Mucosa of descending colon (tissue), 3 donors: Measurements from ENCODE around the gene FAM168A. TPM values are rescaled to one million over a fixed set of nuclear protein-coding genes. Genes with fewer than 3 reads are reported as not detected.

Experiments
- ATAC-seq: fragments of 200-7000 bp; cut with Tn5 transposase; one replicate; pipeline ENCODE4 v1.9.1; 2020; ENCODE audit warnings: mild to moderate bottlenecking, moderate library complexity
- DNase-seq, 3 donors: peaks; one replicate each; pipeline ENCODE4 v3.0.0-alpha.2; 2020
- H3K36me3 ChIP-seq: fragments of 200-600 bp; one replicate; pipeline ENCODE4 v1.8.0; 2021; ENCODE audit warnings: low read depth, mild to moderate bottlenecking
- H3K4me1 ChIP-seq: fragments of 200-600 bp; one replicate; pipeline ENCODE4 v1.8.0; 2021; ENCODE audit warnings: low read depth, mild to moderate bottlenecking
- H3K4me3 ChIP-seq: fragments of 200-600 bp; one replicate; pipeline ENCODE4 v1.8.0; 2021; ENCODE audit warnings: mild to moderate bottlenecking
- H3K9me3 ChIP-seq: fragments of 200-600 bp; one replicate; pipeline ENCODE4 v1.8.0; 2021; ENCODE audit warnings: mild to moderate bottlenecking
- intact Hi-C, 2 donors: fragments of 100-400 bp; cut with DNase I in 1 of 2; cut with micrococcal nuclease in 1 of 2; formaldehyde crosslinking; loops; one replicate each; pipeline versions ENCODE4 v1.11.0 to v1.11.1; 2022; cut with DNase I, micrococcal nuclease
- total RNA-seq, 3 donors: library from RNA; stranded (reverse); fragmentation: NEBNext Ultra II Directional in 2 of 3; extraction: Animal tissue kit (Norgen Biotek cat#: 25700) in 2 of 3; gene quantifications; one replicate each; pipeline versions ENCODE4 v1.2.1 to v1.2.4, GENCODE V29; 2021 to 2023
- TF ChIP-seq, protein P1 (sequence below): fragments of 200-600 bp; IDR thresholded peaks from one replicate; pipeline ENCODE4 v1.8.0; 2022; ENCODE audit warnings: antibody characterized with exemption, mild to moderate bottlenecking
- donor health status: DM: no; HTN: no; CAD: no; lungs with moderate emphysema.
- donor health status: DM: no; HTN: no; CAD: no.
- donor health status: DM: no; HTN: yes; CAD: no.

Gene FAM168A
- total RNA-seq, 3 donors from 2014 or later: 16.6 to 46.4 (median 19.9) TPM

DNA sequence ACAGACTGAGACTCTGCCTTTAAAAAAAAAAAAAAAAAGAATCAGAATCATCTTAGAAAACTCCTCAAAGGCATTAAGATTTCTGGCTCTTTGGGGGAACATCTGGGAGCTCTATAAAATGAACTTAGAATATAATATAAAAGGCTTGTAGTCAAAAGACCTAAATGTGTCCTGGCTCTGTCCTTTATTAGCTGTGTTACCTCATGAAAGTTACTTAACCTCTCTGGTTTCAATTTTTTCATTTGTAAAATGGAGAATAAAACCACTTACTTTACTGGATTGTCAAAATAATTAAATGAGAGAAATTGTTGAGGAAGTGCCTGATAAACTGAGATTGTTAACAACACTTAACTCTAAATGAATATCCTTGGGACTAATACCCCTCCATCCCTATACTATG lies 81.8 kb downstream of the FAM168A start:
- Histone ChIP-seq H3K9me3 (no peaks in the 10 kb centered on the region), H3K4me1 (no peaks in the 10 kb centered on the region), H3K36me3 (no peaks in the 10 kb centered on the region), H3K4me3 (no peak overlapping the region)
- intact Hi-C loops: no loop called here
- TF ChIP-seq, protein P1, sequence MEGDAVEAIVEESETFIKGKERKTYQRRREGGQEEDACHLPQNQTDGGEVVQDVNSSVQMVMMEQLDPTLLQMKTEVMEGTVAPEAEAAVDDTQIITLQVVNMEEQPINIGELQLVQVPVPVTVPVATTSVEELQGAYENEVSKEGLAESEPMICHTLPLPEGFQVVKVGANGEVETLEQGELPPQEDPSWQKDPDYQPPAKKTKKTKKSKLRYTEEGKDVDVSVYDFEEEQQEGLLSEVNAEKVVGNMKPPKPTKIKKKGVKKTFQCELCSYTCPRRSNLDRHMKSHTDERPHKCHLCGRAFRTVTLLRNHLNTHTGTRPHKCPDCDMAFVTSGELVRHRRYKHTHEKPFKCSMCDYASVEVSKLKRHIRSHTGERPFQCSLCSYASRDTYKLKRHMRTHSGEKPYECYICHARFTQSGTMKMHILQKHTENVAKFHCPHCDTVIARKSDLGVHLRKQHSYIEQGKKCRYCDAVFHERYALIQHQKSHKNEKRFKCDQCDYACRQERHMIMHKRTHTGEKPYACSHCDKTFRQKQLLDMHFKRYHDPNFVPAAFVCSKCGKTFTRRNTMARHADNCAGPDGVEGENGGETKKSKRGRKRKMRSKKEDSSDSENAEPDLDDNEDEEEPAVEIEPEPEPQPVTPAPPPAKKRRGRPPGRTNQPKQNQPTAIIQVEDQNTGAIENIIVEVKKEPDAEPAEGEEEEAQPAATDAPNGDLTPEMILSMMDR: no peak
- no peak for DNase-seq
- ATAC-seq: no peak

DNA sequence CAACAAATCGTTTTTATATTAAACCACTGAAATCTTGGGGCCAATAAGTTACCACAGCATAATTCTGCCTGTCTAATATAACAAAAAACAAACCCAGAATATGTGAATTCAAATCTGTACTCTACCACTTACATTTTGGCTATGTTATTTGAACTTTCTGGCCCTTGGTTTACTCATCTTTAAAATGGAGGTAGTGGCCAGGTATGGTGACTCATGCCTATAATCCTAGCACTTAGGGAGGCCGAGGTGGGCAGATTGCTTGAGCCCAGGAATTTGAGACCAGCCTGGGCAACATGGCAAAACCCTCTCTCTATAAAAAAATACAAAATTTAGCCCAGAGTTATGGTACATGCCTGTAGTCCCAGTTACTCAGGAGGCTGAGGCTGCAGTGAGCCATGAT lies 84.2 kb downstream of the FAM168A start:
- H3K4me3 ChIP-seq: no peak overlapping the region
- ATAC-seq: no peak
- no peak for DNase-seq
- no peaks in the 10 kb centered on the region for H3K36me3 ChIP-seq
- intact Hi-C loops: no loop called here
- TF ChIP-seq, protein P1: no peak
- H3K9me3 ChIP-seq: no peaks in the 10 kb centered on the region
- no peaks in the 10 kb centered on the region for H3K4me1 ChIP-seq

DNA sequence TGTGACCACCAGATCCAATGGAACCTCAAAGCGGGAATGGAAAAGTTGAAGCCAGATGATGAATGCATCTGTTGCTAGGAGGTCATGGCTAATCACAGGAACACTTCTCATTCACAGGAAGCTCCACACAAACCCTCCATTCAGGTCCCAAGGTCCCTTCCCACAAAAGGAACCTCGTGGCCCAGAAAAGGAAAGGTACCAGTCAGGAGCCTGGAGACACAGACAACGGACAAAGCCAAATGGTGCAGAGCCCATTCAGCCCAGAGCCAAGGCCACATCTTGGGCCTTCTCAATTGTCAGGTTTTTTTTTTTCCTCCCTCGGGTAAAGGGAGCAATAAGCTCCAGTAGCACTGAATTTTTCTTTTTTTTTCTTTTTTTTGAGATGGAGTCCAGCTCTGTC lies 87.0 kb downstream of the FAM168A start:
- ATAC-seq (no peak), DNase-seq (no peak)
- TF ChIP-seq, protein P1: no peak
- no peak overlapping the region for H3K4me3 ChIP-seq
- no peaks in the 10 kb centered on the region for H3K4me1 ChIP-seq
- no peaks in the 10 kb centered on the region for H3K9me3 ChIP-seq
- no peaks in the 10 kb centered on the region for H3K36me3 ChIP-seq
- intact Hi-C loops: no loop called here

DNA sequence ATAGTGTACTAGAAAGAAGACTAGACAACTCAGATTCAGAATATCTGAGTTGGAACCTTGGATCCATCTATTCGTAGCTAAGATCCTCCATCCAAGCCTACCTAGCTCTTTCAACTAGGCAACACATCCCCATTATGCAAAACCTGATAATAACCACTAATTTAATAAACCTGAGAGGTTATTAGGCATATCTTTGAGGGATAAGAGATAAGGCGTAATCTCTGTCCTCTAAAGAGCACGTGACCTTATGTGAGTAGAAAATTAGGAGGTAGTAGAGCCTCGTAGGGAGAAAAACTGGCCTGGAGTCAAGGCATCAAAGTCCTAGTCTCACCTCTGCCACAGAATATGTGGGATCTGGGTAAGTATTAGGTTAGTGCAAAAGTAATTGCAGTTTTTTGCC lies 87.8 kb downstream of the FAM168A start:
- DNase-seq (no peak), ATAC-seq (no peak)
- intact Hi-C loops: no loop called here
- TF ChIP-seq, protein P1: no peak
- no peaks in the 10 kb centered on the region for H3K4me1 ChIP-seq
- H3K4me3 ChIP-seq: no peak overlapping the region
- no peaks in the 10 kb centered on the region for H3K36me3 ChIP-seq
- no peaks in the 10 kb centered on the region for H3K9me3 ChIP-seq

DNA sequence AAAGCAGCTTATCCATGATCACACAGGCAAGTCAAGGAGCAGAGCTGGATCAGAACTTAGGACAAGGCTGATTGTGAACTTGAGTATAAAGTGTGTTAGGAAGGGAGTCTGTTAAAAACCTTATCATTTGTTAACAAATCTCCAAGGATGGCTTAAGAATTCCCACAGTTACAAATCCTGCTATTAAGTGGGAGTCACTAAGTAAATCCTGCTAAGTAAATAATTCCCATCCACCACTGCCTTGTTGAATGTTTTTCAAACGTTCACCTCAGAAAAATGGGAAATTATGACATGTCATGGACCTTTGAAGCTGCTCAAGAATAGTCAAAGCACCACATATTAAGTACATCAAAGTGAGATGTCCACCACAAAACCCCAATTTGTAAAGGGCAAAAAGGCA lies 88.7 kb downstream of the FAM168A start:
- Histone ChIP-seq H3K9me3 (no peaks in the 10 kb centered on the region), H3K4me1 (no peaks in the 10 kb centered on the region), H3K36me3 (no peaks in the 10 kb centered on the region), H3K4me3 (no peak overlapping the region)
- no peak for ATAC-seq
- DNase-seq: no peak
- intact Hi-C loops: no loop called here
- TF ChIP-seq, protein P1: no peak
